Left ventricle myocardium inferior (tissue), 1 donor: ENCODE measurements around the gene SLC23A2. TPM values are rescaled to one million over a fixed set of nuclear protein-coding genes. Genes with fewer than 3 reads are reported as not detected.

ENCODE experiments used
- DNase-seq: peaks from one replicate; pipeline ENCODE4 v3.0.0-alpha.2; 2020
- H3K27ac ChIP-seq: fragments of 200-600 bp; replicated peaks from 2 replicates; pipeline ENCODE4 v1.8.0; 2021
- H3K27me3 ChIP-seq: fragments of 200-600 bp; 2 replicates; pipeline ENCODE4 v1.8.0; 2021; ENCODE audit warnings: low read depth
- H3K36me3 ChIP-seq: fragments of 200-600 bp; 2 replicates; pipeline ENCODE4 v1.8.0; 2021
- H3K4me1 ChIP-seq: fragments of 200-600 bp; 2 replicates; pipeline ENCODE4 v1.8.0; 2021
- H3K4me3 ChIP-seq: fragments of 200-600 bp; 2 replicates; pipeline ENCODE4 v1.8.0; 2021; ENCODE audit warnings: mild to moderate bottlenecking, moderate library complexity
- H3K9me3 ChIP-seq: fragments of 200-600 bp; replicated peaks from 2 replicates; pipeline ENCODE4 v1.8.0; 2021
- intact Hi-C: fragments of 100-400 bp; cut with micrococcal nuclease; formaldehyde crosslinking; loops from one replicate; pipeline ENCODE4 v1.11.0; 2022
- long read RNA-seq: library from polyadenylated mRNA; unstranded; transcript quantifications from one replicate; pipeline ENCODE4 v2.0.0, GENCODE V29; 2021
- total RNA-seq: library from RNA; stranded (reverse); fragmentation: NEBNext Ultra II Directional; extraction: Animal tissue kit (Norgen Biotek cat#: 25700); gene quantifications from one replicate; pipeline ENCODE4 v1.2.1, GENCODE V29; 2021
- TF ChIP-seq, protein P1 (sequence below): fragments of 200-600 bp; IDR thresholded peaks from 2 replicates; pipeline ENCODE4 v1.8.0; 2021; ENCODE audit warnings: antibody characterized with exemption, mild to moderate bottlenecking, borderline replicate concordance
- donor health status: DM: no; HTN: yes; CAD: no; lungs with severe emphysema.

The SLC23A2 gene
- total RNA-seq, result 6.3 TPM
- long read RNA-seq, full-length matches to known transcripts, result 1 of 5 reads
- long read RNA-seq, partial matches to known transcripts, result 0 of 5 reads
- long read RNA-seq, other reads (novel, unspliced or antisense), result 4 of 5 reads

DNA sequence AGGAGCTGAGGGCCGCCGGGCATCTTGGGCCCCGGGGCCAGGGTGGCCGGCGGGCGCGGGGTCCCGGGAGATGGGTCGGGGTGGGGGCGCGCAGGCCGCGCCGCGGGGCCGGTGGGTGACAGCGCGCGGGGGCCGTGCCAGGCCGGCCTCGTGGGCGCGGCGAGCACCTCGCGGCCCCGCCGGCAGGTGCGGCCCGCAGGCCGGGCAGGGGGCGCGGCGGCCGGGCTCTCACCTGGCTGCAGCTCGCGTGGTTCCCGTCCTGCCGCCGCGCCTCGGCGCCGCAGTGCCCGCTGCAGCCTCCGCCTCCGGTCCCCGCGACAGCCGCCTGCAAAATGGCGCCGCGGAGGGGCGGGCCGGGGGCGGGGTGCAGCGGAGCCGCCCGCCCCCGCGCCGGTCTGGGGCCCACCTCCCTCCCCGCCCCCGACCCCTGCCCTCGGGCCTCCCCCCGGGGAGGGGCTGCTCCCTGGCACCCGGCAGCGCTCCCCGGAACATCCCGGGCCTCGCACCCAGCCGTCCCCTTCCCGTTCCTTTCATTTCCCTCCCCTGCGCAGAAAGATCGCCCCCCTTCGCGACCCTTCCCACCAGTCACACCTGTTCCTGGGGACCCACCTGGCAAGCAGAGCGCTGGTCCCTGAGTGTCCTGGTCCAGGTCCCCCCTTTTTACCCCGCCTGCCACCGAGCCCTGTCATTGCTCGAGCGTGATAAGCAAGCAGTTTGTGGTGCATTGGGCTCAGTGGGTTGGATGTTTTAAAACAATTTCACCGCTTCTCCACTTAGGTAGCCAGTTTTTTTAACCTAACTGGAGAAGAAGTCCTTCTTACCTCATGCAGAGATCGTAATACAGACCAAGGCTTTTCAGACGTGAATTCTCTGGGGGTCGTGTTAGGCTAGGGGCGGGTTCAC is at the start of gene SLC23A2:
SLC23A2 (minus strand) TSS at position 337 of the 903 bp plus-strand sequence. CDS start 68,948 bp downstream, outside the sequence.
- peaks cover 18% of the 10 kb centered on the region for H3K4me1 ChIP-seq
- H3K9me3 ChIP-seq, result no peaks in the 10 kb centered on the region
- intact Hi-C loops, result no loop called here
- no peaks in the 10 kb centered on the region for H3K27me3 ChIP-seq
- no peaks in the 10 kb centered on the region for H3K36me3 ChIP-seq
- peak within 1 kb of the TSS; percentile 81 for H3K4me3 ChIP-seq
- DNase-seq, result peak; percentile 57
- TF ChIP-seq, protein P1, sequence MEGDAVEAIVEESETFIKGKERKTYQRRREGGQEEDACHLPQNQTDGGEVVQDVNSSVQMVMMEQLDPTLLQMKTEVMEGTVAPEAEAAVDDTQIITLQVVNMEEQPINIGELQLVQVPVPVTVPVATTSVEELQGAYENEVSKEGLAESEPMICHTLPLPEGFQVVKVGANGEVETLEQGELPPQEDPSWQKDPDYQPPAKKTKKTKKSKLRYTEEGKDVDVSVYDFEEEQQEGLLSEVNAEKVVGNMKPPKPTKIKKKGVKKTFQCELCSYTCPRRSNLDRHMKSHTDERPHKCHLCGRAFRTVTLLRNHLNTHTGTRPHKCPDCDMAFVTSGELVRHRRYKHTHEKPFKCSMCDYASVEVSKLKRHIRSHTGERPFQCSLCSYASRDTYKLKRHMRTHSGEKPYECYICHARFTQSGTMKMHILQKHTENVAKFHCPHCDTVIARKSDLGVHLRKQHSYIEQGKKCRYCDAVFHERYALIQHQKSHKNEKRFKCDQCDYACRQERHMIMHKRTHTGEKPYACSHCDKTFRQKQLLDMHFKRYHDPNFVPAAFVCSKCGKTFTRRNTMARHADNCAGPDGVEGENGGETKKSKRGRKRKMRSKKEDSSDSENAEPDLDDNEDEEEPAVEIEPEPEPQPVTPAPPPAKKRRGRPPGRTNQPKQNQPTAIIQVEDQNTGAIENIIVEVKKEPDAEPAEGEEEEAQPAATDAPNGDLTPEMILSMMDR, result no peak
- no peak within 1 kb of the TSS for H3K27ac ChIP-seq

DNA sequence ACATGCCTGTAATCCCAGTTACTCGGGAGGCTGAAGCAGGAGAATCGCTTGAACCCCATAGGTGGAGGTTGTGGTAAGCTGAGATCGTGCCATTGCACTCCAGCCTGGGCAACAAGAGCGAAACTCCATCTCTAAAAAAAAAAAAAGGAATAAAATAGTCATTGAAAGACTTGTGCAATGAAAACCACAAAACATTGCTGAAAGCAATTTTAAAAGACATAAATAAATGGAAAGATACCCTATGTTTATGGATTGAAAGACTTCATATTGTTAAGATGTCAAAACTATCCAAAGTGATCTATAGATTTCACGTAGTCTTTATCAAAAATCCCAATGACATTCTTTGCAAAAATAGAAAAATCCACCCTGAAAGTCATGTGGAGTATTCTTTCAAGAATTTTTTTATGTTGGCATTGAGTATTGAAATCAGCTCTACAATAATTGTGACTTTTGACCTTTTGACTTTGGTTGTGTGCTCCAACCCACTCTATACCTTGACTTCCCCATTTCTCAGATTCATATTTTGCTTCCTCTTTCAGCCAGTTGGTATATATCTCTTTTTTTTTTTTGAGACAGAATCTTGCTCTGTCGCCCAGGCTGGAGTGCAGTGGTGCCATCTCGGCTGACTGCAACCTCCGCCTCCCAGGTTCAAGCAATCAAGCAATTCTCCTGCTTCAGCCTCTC is 45.5 kb upstream of the SLC23A2 start:
- Histone ChIP-seq H3K36me3 (no peaks in the 10 kb centered on the region), H3K4me3 (no peak overlapping the region), H3K27ac (no peak overlapping the region), H3K27me3 (peaks cover 6% of the 10 kb centered on the region), H3K9me3 (no peaks in the 10 kb centered on the region), H3K4me1 (no peaks in the 10 kb centered on the region)
- TF ChIP-seq, protein P1, result no peak
- intact Hi-C loops, result no loop called here
- no peak for DNase-seq

GRCh38 chr20:5045906-5046305 is 44.6 kb upstream of the SLC23A2 start:
- TF ChIP-seq, protein P1, result no peak
- Histone ChIP-seq H3K4me1 (no peaks in the 10 kb centered on the region), H3K27me3 (peaks cover 1% of the 10 kb centered on the region), H3K27ac (no peak overlapping the region), H3K9me3 (no peaks in the 10 kb centered on the region), H3K36me3 (no peaks in the 10 kb centered on the region), H3K4me3 (no peak overlapping the region)
- DNase-seq, result no peak
- intact Hi-C loops, result no loop called here

- Histone ChIP-seq H3K27me3 (no peaks in the 10 kb centered on the region), H3K27ac (no peak overlapping the region), H3K36me3 (no peaks in the 10 kb centered on the region), H3K9me3 (no peaks in the 10 kb centered on the region), H3K4me1 (no peaks in the 10 kb centered on the region), H3K4me3 (no peak overlapping the region)
- no peak for DNase-seq
- TF ChIP-seq, protein P1, result no peak
- intact Hi-C loops, result no loop called here
Measured at GRCh38 chr20:5044075-5044620, 42.8 kb upstream of the SLC23A2 start.

DNA sequence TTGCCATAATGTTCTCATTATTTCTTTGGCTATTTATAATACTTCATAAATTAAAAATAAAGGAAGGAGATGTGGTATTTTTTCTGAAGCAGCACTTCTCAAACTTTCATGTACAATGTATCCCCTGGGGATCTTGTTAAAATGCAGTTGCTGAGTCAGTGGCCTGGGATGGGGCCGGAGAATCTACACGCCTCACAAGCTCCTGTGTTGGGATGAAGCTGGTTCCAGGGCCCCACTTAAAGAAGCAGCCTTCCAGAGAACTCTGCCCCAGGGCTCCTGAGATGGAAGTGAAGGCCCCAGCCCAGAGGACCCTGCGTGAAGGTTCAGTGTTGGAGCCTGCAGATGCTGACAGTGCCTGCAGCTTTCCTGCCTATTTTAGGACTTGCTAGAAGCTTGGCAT is 40.1 kb upstream of the SLC23A2 start:
- H3K36me3 ChIP-seq, result no peaks in the 10 kb centered on the region
- H3K27me3 ChIP-seq, result no peaks in the 10 kb centered on the region

More for the DNA sequence above, 40.1 kb upstream of the SLC23A2 start:
- Histone ChIP-seq H3K4me1 (no peaks in the 10 kb centered on the region), H3K4me3 (no peak overlapping the region), H3K27ac (no peak overlapping the region), H3K9me3 (no peaks in the 10 kb centered on the region)
- TF ChIP-seq, protein P1, result no peak
- intact Hi-C loops, result no loop called here
- DNase-seq, result no peak
